ENCODE results near the gene ACTL8.

ACTL8 gene

GRCh38 chr1:17805869-17806684, 50.9 kb downstream of the ACTL8 start:
- FAIRE-seq: no peak

GRCh38 chr1:17808816-17809215, 53.7 kb downstream of the ACTL8 start:
- FAIRE-seq: no peak

- FAIRE-seq: no peak
These were observed 55.5 kb downstream of the ACTL8 start for GRCh38 chr1:17810668-17811067.

DNA sequence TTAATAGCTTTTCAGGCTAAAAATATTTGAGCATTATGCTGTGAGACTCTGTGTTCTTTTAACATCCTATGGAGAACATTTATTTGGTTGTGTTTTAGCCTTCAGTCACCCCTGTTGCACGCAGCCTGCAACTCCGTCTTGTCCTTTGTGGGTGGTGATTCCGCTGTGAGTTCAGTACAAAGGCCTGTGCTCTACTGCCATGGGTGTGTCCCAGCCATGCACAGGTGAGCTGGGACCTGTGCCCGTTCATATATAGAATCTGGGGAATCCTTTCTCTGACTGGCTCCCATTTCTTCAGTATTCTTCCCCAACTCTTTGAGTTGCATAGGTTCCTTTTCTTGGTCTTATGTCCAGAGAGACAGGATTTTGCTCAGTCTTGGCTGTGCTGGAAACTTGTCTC, 61.4 kb downstream of the ACTL8 start:
- FAIRE-seq: no peak

GRCh38 chr1:17819129-17819802, 64.1 kb downstream of the ACTL8 start:
- FAIRE-seq: no peak

- FAIRE-seq: no peak
These were observed 65.1 kb downstream of the ACTL8 start for GRCh38 chr1:17820198-17820597.

DNA sequence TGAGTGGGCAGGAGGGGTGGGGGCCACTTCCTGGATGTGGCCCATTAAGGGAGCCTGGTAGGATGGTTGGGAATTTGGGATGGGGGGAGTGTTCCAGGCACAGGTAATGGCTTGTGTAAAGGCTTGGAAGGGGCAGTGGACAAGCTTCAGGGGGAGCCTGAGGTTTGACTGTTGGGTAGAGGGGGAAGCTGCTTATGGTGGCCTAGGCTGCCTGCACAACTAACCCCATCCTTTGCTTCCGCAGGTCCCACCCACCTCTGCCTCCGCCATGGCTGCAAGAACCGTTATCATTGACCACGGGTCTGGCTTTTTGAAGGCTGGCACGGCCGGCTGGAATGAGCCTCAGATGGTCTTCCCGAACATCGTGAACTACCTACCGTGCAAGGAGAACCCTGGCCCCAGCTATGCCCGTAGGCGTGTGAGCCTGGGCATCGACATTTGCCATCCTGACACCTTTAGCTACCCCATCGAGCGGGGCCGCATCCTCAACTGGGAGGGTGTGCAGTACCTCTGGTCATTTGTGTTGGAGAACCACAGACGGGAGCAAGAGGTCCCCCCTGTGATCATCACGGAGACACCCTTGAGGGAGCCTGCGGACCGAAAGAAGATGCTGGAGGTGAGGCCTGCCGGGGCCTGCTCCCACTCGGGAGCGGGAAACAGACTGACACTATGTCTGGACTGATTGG, 67.8 kb downstream of the ACTL8 start:
- no peak for FAIRE-seq

GRCh38 chr1:17825273-17826164, 70.4 kb downstream of the ACTL8 start:
- no peak for FAIRE-seq

DNA sequence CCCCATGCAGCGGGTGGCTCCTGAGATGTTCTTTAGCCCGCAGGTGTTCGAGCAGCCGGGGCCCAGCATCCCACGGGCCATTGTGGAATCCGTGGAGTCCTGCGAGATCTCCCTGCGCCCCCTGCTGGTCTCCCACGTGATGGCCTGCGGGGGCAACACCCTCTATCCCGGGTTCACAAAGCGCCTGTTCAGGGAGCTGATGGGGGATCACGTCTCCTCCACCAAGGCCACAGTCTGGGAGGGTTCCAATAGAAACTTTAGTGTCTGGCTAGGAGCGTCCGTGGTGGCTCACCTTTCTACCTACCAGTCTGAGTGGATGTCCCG, 71.0 kb downstream of the ACTL8 start:
- no peak for FAIRE-seq

GRCh38 chr1:17828991-17829390, 73.9 kb downstream of the ACTL8 start:
- FAIRE-seq: no peak

GRCh38 chr1:17829579-17829978, 74.4 kb downstream of the ACTL8 start:
- FAIRE-seq: no peak

- FAIRE-seq: no peak
These were observed 76.5 kb downstream of the ACTL8 start for GRCh38 chr1:17831597-17831996.

DNA sequence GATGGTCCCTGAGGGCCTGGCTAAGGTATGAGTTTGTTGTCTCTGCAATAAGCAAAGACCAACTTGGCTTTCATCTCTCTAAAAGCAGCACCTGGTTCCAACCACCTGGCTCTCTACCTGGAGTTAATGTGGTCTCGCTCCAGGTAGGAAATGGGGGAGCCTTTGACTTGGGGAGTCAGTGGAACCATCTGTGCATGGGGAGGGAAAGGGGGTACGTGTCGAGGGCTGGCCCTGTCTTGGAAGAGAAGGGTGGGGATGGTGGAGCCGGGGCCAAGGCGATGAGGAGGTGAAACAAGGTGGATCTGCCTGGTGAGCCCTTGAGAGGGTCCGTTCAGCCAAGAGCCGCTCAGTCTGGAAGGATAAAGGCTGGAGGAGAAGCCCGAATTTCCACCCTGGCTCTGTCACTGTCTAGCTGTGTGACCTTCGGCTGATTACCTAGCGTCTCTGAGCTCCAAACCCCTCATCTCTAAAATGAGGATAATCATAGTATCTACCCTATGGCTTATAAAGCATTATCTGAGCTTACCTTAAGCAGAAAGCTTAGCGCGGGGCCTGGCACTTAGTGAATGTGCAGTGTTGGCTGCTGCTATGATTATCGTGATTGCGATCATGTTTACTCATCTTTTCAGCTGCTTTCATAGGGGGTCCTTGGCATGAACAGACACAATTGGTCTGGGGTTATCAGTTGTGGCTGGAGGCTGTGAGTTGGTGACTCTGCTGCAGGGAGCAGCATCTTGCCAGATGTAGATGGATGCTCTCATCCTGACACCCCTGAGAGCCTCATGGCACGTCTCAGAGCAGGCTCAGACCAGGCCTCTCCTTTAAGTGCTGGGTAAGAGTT, 78.7 kb downstream of the ACTL8 start:
- no peak for FAIRE-seq

DNA sequence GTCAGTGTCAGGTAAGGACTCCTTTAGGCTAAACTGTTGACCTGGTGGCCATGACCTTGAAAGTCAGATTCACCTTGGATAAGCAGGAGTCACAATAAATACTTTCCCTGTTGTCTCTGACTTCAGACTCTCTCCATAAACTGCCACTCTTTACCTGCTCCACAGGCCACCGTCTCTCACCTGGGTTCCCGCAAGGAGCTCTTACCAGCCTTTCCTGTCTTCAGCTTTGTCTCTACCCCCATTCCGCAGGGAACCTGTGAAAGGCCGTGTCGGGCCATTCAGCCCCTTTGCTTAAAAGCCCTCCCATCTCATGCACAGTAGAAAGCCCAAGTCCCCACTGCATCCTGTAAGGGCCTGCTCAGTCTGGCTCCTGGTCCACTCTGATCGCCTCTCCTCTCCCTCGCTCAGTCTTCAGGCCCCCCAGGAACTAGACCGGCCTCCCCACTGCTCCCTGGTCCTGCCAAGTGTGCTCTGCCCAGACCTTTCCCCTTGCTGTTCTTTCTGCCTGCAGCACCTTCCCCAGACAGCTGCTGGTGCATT, 79.5 kb downstream of the ACTL8 start:
- FAIRE-seq: no peak

GRCh38 chr1:17837233-17838030, 82.3 kb downstream of the ACTL8 start:
- no peak for FAIRE-seq

DNA sequence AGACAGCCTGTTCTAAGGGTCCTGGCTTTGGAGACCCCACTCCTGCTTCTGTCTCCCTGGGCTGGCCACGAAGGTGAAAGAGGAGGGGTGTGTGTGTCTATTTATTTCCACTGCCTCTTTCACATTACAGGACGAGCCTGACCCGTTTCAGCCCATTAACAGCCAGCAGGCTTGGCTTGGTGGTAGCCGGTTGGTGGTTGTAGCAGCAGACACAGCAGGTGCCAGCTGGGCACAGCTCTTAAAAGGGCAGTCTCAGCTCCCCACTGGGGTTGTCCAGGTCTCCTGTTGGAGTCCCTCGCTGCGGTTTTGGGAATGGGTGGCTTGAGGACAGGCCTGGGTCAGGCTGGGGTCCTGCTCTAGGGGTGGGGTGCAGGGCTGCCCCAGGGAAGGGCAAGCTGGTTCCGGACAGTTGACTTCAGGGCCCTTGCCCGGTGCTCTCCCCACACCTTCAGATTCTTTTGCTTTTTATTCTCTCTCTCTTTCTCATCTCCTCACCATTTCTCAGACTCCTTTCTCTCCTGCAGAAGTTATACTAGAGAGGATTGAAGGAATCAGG, 84.6 kb downstream of the ACTL8 start:
- no peak for FAIRE-seq

GRCh38 chr1:17841944-17842343, 86.8 kb downstream of the ACTL8 start:
- no peak for FAIRE-seq

DNA sequence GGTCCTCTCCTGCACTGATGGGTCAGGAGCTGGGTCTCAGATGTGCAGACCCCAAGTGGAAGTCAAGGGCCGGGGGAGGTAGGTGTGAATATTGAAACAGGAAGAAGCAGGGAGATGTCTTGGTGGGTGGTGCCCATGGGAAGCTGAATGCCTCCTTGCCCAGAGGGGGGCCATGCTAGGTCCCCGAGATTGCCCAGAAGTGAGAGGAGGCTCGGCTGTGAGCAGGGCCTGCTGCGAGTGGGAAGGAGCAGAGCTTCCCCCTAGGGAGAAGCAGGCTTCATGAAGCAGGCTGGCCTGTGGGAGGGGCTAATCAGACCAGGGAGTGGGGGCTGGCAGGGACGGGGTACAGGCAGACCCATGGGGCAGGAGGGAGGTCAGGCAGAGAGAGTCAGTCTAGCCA, 87.6 kb downstream of the ACTL8 start:
- FAIRE-seq: no peak

- FAIRE-seq: no peak
These were observed 89.2 kb downstream of the ACTL8 start for GRCh38 chr1:17844185-17844826.

GRCh38 chr1:17845583-17845982, 90.5 kb downstream of the ACTL8 start:
- FAIRE-seq: no peak

Measured in A204.1 (cell line).